PC-3 (cell line): ENCODE measurements around the gene GPR42. TPM values are rescaled to one million over a fixed set of nuclear protein-coding genes. Genes with fewer than 3 reads are reported as not detected.

Experiments used
- ATAC-seq: fragments of 200-7000 bp; cut with Tn5 transposase; 2 replicates; pipeline ENCODE4 v1.9.1; 2020; ENCODE audit warnings: mild to moderate bottlenecking, moderate library complexity
- BruUV-seq: library from RNA; stranded (reverse); fragments of 400-500 nt; replicated peaks from 2 replicates; lab custom pipeline; 2021; lab: Mats Ljungman, UMichigan
- CTCF ChIA-PET: fragments of 300-600 bp; sonication (Branson Sonifier 250); formaldehyde crosslinking; loops from one replicate; lab custom pipeline; 2022; ENCODE audit warnings: antibody characterized with exemption; lab: Charles Lee
- POLR2A ChIA-PET: fragments of 300-600 bp; sonication (Branson Sonifier 250); formaldehyde crosslinking; loops from one replicate; lab custom pipeline; 2022; ENCODE audit warnings: antibody characterized with exemption; ENCODE audit not compliant: unreplicated experiment; lab: Charles Lee
- DNase-seq: peaks from one replicate; pipeline ENCODE4 v3.0.0-alpha.2; 2015
- H2AFZ ChIP-seq: fragments of 300-600 bp; sonication (generic); 2 replicates; pipeline ENCODE4 v1.6.0; 2016; ENCODE audit warnings: antibody characterized with exemption, low read length
- H3F3A ChIP-seq: fragments of 300-600 bp; sonication (generic); one replicate; pipeline ENCODE4 v1.6.0; 2017; ENCODE audit warnings: antibody characterized with exemption, low read length, control low read depth, mild to moderate bottlenecking; ENCODE audit not compliant: unreplicated experiment
- H3K27ac ChIP-seq: fragments of 300-600 bp; sonication (generic); 2 replicates; pipeline ENCODE4 v1.5.1; 2016; ENCODE audit warnings: mild to moderate bottlenecking, low read length
- H3K27me3 ChIP-seq: fragments of 300-600 bp; sonication (generic); 2 replicates; pipeline ENCODE4 v1.6.1; 2016; ENCODE audit warnings: low read length, mixed read lengths
- H3K36me3 ChIP-seq: fragments of 300-600 bp; sonication (generic); 2 replicates; pipeline ENCODE4 v1.6.1; 2016; ENCODE audit warnings: low read depth, mixed run types, low read length, mixed read lengths
- H3K4me1 ChIP-seq: fragments of 300-600 bp; sonication (generic); 2 replicates; pipeline ENCODE4 v1.5.1; 2016; ENCODE audit warnings: low read length; ENCODE audit not compliant: insufficient read depth
- H3K4me2 ChIP-seq: fragments of 300-600 bp; sonication (generic); 2 replicates; pipeline ENCODE4 v1.6.0; 2016; ENCODE audit warnings: low read length
- H3K4me3 ChIP-seq: fragments of 300-600 bp; sonication (generic); 2 replicates; pipeline ENCODE4 v1.5.1; 2016; ENCODE audit warnings: mild to moderate bottlenecking, low read length, mixed read lengths
- H3K79me2 ChIP-seq: fragments of 300-600 bp; sonication (generic); 2 replicates; pipeline ENCODE4 v1.6.1; 2017; ENCODE audit warnings: low read length, mixed read lengths
- H3K9ac ChIP-seq: fragments of 300-600 bp; sonication (generic); 2 replicates; pipeline ENCODE4 v1.6.0; 2016; ENCODE audit warnings: mild to moderate bottlenecking, low read length
- H3K9me2 ChIP-seq: fragments of 300-600 bp; sonication (generic); replicated peaks from 2 replicates; pipeline ENCODE4 v1.6.1; 2016; ENCODE audit warnings: mixed run types, low read length, mixed read lengths
- H3K9me3 ChIP-seq: fragments of 300-600 bp; sonication (generic); 2 replicates; pipeline ENCODE4 v1.6.1; 2016; ENCODE audit warnings: low read length, mixed read lengths
- H4K20me1 ChIP-seq: fragments of 300-600 bp; sonication (generic); 2 replicates; pipeline ENCODE4 v1.6.1; 2016; ENCODE audit warnings: low read length, mixed read lengths
- CTCF ChIP-seq: fragments of 300-600 bp; sonication (generic); conservative IDR thresholded peaks from 2 replicates; pipeline ENCODE4 v1.5.1; 2017; ENCODE audit warnings: antibody characterized with exemption, low read depth, mild to moderate bottlenecking, low read length
- EZH2 ChIP-seq: fragments of 300-600 bp; sonication (generic); IDR thresholded peaks from one replicate; pipeline ENCODE4 v1.6.1; 2017; ENCODE audit warnings: antibody characterized with exemption, mild to moderate bottlenecking, low read length; ENCODE audit not compliant: unreplicated experiment
- EZH2phosphoT487 ChIP-seq: fragments of 300-600 bp; sonication (generic); IDR thresholded peaks from 2 replicates; pipeline ENCODE4 v1.6.1; 2018; ENCODE audit warnings: mild to moderate bottlenecking, antibody characterized with exemption, low read length, borderline replicate concordance
- intact Hi-C: fragments of 100-400 bp; cut with micrococcal nuclease; formaldehyde crosslinking; loops from 2 replicates; pipeline ENCODE4 v1.9.0; 2023
- total RNA-seq: library from RNA; depleted of rRNA; stranded (reverse); fragments of >200 nt; gene quantifications from 2 replicates; pipeline ENCODE4 v1.2.3, GENCODE V29; 2014

Gene GPR42
- total RNA-seq, 1 experiment from 2014 or later = not detected

- Histone ChIP-seq H3K79me2 (no peaks in the 10 kb centered on the region), H3K27me3 (0 out of 2 replicates have a peak, but pooled peaks cover 6% of the 10 kb centered on the region), H3K27ac (no peak overlapping the region), H3K4me2 (no peak overlapping the region), H3K9me3 (no peaks in the 10 kb centered on the region), H3K4me1 (no peaks in the 10 kb centered on the region), H3F3A (no peaks in the 10 kb centered on the region), H4K20me1 (no peaks in the 10 kb centered on the region), H3K9ac (no peak overlapping the region), H3K4me3 (no peak overlapping the region), H3K9me2 (no peaks in the 10 kb centered on the region), H3K36me3 (no peaks in the 10 kb centered on the region), H2AFZ (no peak overlapping the region)
- no peak for ATAC-seq
- CTCF ChIA-PET = no interaction called here
- POLR2A ChIA-PET = no interaction called here
- intact Hi-C loops = no loop called here
- TF ChIP-seq EZH2 = no peak
- TF ChIP-seq EZH2phosphoT487 = no peak
- TF ChIP-seq CTCF = no peak
- BruUV-seq = no TSS peak
- no peak for DNase-seq
These were observed 9.9 kb upstream of the GPR42 start for GRCh38 chr19:35360880-35361420.

DNA sequence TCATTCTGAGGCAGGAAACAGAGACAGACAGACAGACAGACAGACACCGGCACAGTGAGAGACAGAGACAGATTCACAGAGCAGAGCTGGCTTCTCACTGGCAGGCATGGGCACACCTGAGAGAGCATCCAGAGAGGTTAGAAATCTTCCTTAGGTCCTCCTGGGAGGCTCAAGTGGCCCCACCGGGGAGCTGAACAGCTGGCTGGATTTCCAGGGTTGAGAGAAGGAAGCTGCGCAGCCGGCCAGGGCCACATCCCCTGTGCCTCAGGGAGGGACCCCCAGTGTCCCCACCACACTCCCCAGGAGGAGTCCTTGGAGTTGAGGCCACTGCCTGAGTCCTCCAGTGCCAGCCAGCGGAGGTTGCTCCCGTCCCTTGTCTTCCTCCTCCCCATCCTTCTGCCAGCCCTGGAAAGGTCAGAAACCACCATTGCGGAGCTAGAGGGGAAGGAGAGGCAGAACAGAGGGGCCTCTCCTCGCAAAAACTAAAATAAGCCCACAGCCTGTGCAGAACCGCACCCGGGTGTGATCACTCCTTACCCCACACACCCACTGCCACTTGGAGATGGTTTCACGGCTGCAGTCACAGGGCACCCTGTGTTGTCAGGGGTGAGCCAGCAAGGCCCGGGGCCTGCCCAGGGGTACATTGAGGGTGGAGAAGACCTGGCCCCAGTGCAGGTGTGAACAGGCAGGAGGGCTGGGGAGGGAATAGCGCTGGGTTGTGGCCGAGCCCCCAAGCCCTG is 8.4 kb upstream of the GPR42 start:
- no peaks in the 10 kb centered on the region for H4K20me1 ChIP-seq
- no peak overlapping the region for H3K4me3 ChIP-seq
- no peaks in the 10 kb centered on the region for H3F3A ChIP-seq
- BruUV-seq = no TSS peak
- no peaks in the 10 kb centered on the region for H3K9me3 ChIP-seq
- H2AFZ ChIP-seq = no peak overlapping the region
- no peak for TF ChIP-seq EZH2
- no peak for TF ChIP-seq CTCF
- no peak for TF ChIP-seq EZH2phosphoT487
- no peak overlapping the region for H3K4me2 ChIP-seq
- intact Hi-C loops = no loop called here
- no peaks in the 10 kb centered on the region for H3K4me1 ChIP-seq
- no peak for DNase-seq
- H3K79me2 ChIP-seq = no peaks in the 10 kb centered on the region
- H3K9me2 ChIP-seq = no peaks in the 10 kb centered on the region
- no peak overlapping the region for H3K27ac ChIP-seq
- ChIA-PET CTCF (no interaction called here), POLR2A (no interaction called here)
- no peak for ATAC-seq
- no peak overlapping the region for H3K9ac ChIP-seq
- H3K36me3 ChIP-seq = no peaks in the 10 kb centered on the region
- H3K27me3 ChIP-seq = 0 out of 2 replicates have a peak, but pooled peaks cover 3% of the 10 kb centered on the region

- DNase-seq = no peak
- H3K9me3 ChIP-seq = no peaks in the 10 kb centered on the region
- H3K4me1 ChIP-seq = no peaks in the 10 kb centered on the region
- H3F3A ChIP-seq = no peaks in the 10 kb centered on the region
- no peak for ATAC-seq
- H2AFZ ChIP-seq = no peak overlapping the region
- no peaks in the 10 kb centered on the region for H3K9me2 ChIP-seq
- H3K27ac ChIP-seq = no peak overlapping the region
- H3K4me2 ChIP-seq = no peak overlapping the region
- ChIA-PET CTCF (no interaction called here), POLR2A (no interaction called here)
- H3K4me3 ChIP-seq = no peak overlapping the region
- H3K36me3 ChIP-seq = no peaks in the 10 kb centered on the region
- intact Hi-C loops = no loop called here
- H3K27me3 ChIP-seq = no peaks in the 10 kb centered on the region
- H3K79me2 ChIP-seq = no peaks in the 10 kb centered on the region
- TF ChIP-seq EZH2 (no peak), CTCF (no peak), EZH2phosphoT487 (no peak)
- BruUV-seq = no TSS peak
- H3K9ac ChIP-seq = no peak overlapping the region
- no peaks in the 10 kb centered on the region for H4K20me1 ChIP-seq
These were observed 7.8 kb upstream of the GPR42 start for GRCh38 chr19:35363001-35363590.
